Rectal smooth muscle tissue (tissue), 1 donor: ENCODE results near the gene APBA1.

Source experiments
- H3K27ac ChIP-seq: one replicate; pipeline ENCODE4 v1.7.0; 2013; ENCODE audit warnings: low read depth, low read length, inconsistent platforms
- H3K27me3 ChIP-seq: one replicate; pipeline ENCODE4 v1.7.0; 2013; ENCODE audit warnings: low read length; ENCODE audit not compliant: control insufficient read depth, insufficient read depth
- H3K36me3 ChIP-seq: one replicate; pipeline ENCODE4 v1.7.0; 2013; ENCODE audit warnings: low read length; ENCODE audit not compliant: control insufficient read depth, insufficient read depth
- H3K4me1 ChIP-seq: one replicate; pipeline ENCODE4 v1.7.0; 2013; ENCODE audit warnings: low read length; ENCODE audit not compliant: control insufficient read depth, insufficient read depth
- H3K4me3 ChIP-seq: one replicate; pipeline ENCODE4 v1.7.0; 2013; ENCODE audit warnings: low read length
- H3K9ac ChIP-seq: one replicate; pipeline ENCODE4 v1.7.0; 2013; ENCODE audit warnings: low read length

The APBA1 gene

GRCh38 chr9:69526699-69527098 is 145.5 kb downstream of the APBA1 start:
- Histone ChIP-seq H3K4me3 (no peak overlapping the region), H3K27me3 (no peaks in the 10 kb centered on the region), H3K4me1 (no peaks in the 10 kb centered on the region), H3K9ac (no peak overlapping the region), H3K36me3 (no peaks in the 10 kb centered on the region), H3K27ac (no peak overlapping the region)

- Histone ChIP-seq H3K27ac (no peak overlapping the region), H3K36me3 (no peaks in the 10 kb centered on the region), H3K27me3 (no peaks in the 10 kb centered on the region), H3K4me3 (no peak overlapping the region), H3K4me1 (no peaks in the 10 kb centered on the region), H3K9ac (no peak overlapping the region)
Measured at GRCh38 chr9:69519470-69520240, 152.5 kb downstream of the APBA1 start.

- no peak overlapping the region for H3K27ac ChIP-seq
- H3K9ac ChIP-seq = no peak overlapping the region
- no peaks in the 10 kb centered on the region for H3K36me3 ChIP-seq
- H3K4me1 ChIP-seq = no peaks in the 10 kb centered on the region
- no peaks in the 10 kb centered on the region for H3K27me3 ChIP-seq
- H3K4me3 ChIP-seq = no peak overlapping the region
Measured at GRCh38 chr9:69516353-69517322, 155.5 kb downstream of the APBA1 start.

- Histone ChIP-seq H3K4me3 (no peak overlapping the region), H3K36me3 (no peaks in the 10 kb centered on the region), H3K9ac (no peak overlapping the region), H3K27ac (no peak overlapping the region), H3K4me1 (no peaks in the 10 kb centered on the region), H3K27me3 (no peaks in the 10 kb centered on the region)
Measured at GRCh38 chr9:69515810-69516209, 156.4 kb downstream of the APBA1 start.

GRCh38 chr9:69513141-69513820 is 158.9 kb downstream of the APBA1 start:
- Histone ChIP-seq H3K27ac (no peak overlapping the region), H3K9ac (no peak overlapping the region), H3K4me3 (no peak overlapping the region), H3K4me1 (no peaks in the 10 kb centered on the region), H3K36me3 (no peaks in the 10 kb centered on the region), H3K27me3 (no peaks in the 10 kb centered on the region)

- no peak overlapping the region for H3K27ac ChIP-seq
- H3K4me1 ChIP-seq = no peaks in the 10 kb centered on the region
- no peaks in the 10 kb centered on the region for H3K36me3 ChIP-seq
- no peak overlapping the region for H3K4me3 ChIP-seq
- H3K9ac ChIP-seq = no peak overlapping the region
- no peaks in the 10 kb centered on the region for H3K27me3 ChIP-seq
Measured at GRCh38 chr9:69504058-69504457, 168.1 kb downstream of the APBA1 start.

GRCh38 chr9:69502671-69503301 is 169.4 kb downstream of the APBA1 start:
- H3K4me1 ChIP-seq = no peaks in the 10 kb centered on the region
- no peaks in the 10 kb centered on the region for H3K27me3 ChIP-seq
- no peaks in the 10 kb centered on the region for H3K36me3 ChIP-seq
- H3K9ac ChIP-seq = no peak overlapping the region
- no peak overlapping the region for H3K27ac ChIP-seq
- H3K4me3 ChIP-seq = no peak overlapping the region

- H3K36me3 ChIP-seq = no peaks in the 10 kb centered on the region
- H3K27me3 ChIP-seq = no peaks in the 10 kb centered on the region
- H3K4me3 ChIP-seq = no peak overlapping the region
- no peaks in the 10 kb centered on the region for H3K4me1 ChIP-seq
- H3K9ac ChIP-seq = no peak overlapping the region
- H3K27ac ChIP-seq = no peak overlapping the region
Measured at GRCh38 chr9:69500896-69501295, 171.3 kb downstream of the APBA1 start.

- Histone ChIP-seq H3K4me1 (no peaks in the 10 kb centered on the region), H3K9ac (no peak overlapping the region), H3K36me3 (no peaks in the 10 kb centered on the region), H3K27ac (no peak overlapping the region), H3K4me3 (no peak overlapping the region), H3K27me3 (no peaks in the 10 kb centered on the region)
Measured at GRCh38 chr9:69499959-69500358, 172.2 kb downstream of the APBA1 start.

GRCh38 chr9:69499407-69499806 is 172.8 kb downstream of the APBA1 start:
- H3K4me3 ChIP-seq = no peak overlapping the region
- H3K4me1 ChIP-seq = no peaks in the 10 kb centered on the region
- no peak overlapping the region for H3K9ac ChIP-seq
- no peaks in the 10 kb centered on the region for H3K27me3 ChIP-seq
- H3K27ac ChIP-seq = no peak overlapping the region
- H3K36me3 ChIP-seq = no peaks in the 10 kb centered on the region

- no peaks in the 10 kb centered on the region for H3K27me3 ChIP-seq
- H3K4me1 ChIP-seq = no peaks in the 10 kb centered on the region
- no peak overlapping the region for H3K27ac ChIP-seq
- no peaks in the 10 kb centered on the region for H3K36me3 ChIP-seq
- no peak overlapping the region for H3K9ac ChIP-seq
- no peak overlapping the region for H3K4me3 ChIP-seq
Measured at GRCh38 chr9:69498470-69498869, 173.7 kb downstream of the APBA1 start.

GRCh38 chr9:69497816-69498215 is 174.4 kb downstream of the APBA1 start:
- H3K9ac ChIP-seq = no peak overlapping the region
- H3K36me3 ChIP-seq = no peaks in the 10 kb centered on the region
- H3K27me3 ChIP-seq = no peaks in the 10 kb centered on the region
- no peak overlapping the region for H3K27ac ChIP-seq
- no peaks in the 10 kb centered on the region for H3K4me1 ChIP-seq
- no peak overlapping the region for H3K4me3 ChIP-seq
